Panc1 (cell line): ENCODE measurements around the gene SGMS1. TPM values are rescaled to one million over a fixed set of nuclear protein-coding genes. Genes with fewer than 3 reads are reported as not detected.

ENCODE experiments used
- ATAC-seq: fragments of 200-7000 bp; cut with Tn5 transposase; 2 replicates; pipeline ENCODE4 v1.9.1; 2020; ENCODE audit warnings: mild to moderate bottlenecking, moderate library complexity
- BruUV-seq: library from RNA; stranded (reverse); fragments of 400-500 nt; replicated peaks from 2 replicates; lab custom pipeline; 2021; lab: Mats Ljungman, UMichigan
- CTCF ChIA-PET: fragments of 300-600 bp; sonication (Branson Sonifier 250); formaldehyde crosslinking; loops from one replicate; lab custom pipeline; 2022; ENCODE audit warnings: antibody characterized with exemption; lab: Charles Lee
- POLR2A ChIA-PET: fragments of 300-600 bp; sonication (Branson Sonifier 250); formaldehyde crosslinking; loops from one replicate; lab custom pipeline; 2022; ENCODE audit warnings: antibody characterized with exemption; lab: Charles Lee
- DNase-seq: peaks from one replicate; pipeline ENCODE4 v3.0.0-alpha.2; 2010; ENCODE audit warnings: low read depth, low spot score
- H3K27ac ChIP-seq: 2 replicates; pipeline ENCODE4 v1.5.1; 2011; ENCODE audit warnings: mild to moderate bottlenecking, low read length, inconsistent platforms
- H3K27me3 ChIP-seq: fragments of 200-500 bp; sonication (Bioruptor generic); 2 replicates; pipeline ENCODE4 v1.6.0; 2014; ENCODE audit warnings: low read length, inconsistent platforms; ENCODE audit not compliant: control insufficient read depth, insufficient read depth
- H3K36me3 ChIP-seq: fragments of 200-500 bp; sonication (Bioruptor generic); 2 replicates; pipeline ENCODE4 v1.5.1; 2014; ENCODE audit warnings: inconsistent platforms, mild to moderate bottlenecking, low read length, moderate library complexity; ENCODE audit not compliant: control insufficient read depth, insufficient read depth
- H3K4me1 ChIP-seq: 2 replicates; pipeline ENCODE4 v1.5.1; 2011; ENCODE audit warnings: inconsistent platforms, mild to moderate bottlenecking, low read length, moderate library complexity; ENCODE audit not compliant: control insufficient read depth, insufficient read depth
- H3K4me3 ChIP-seq, 2 experiments: 2 replicates each; pipeline ENCODE4 v1.5.1; 2011 to 2012; ENCODE audit warnings: low read depth in 2 of 2, low read length in 2 of 2, mild to moderate bottlenecking in 2 of 2, inconsistent platforms in 1 of 2, moderate library complexity in 1 of 2
- H3K9me3 ChIP-seq: fragments of 200-500 bp; sonication (Bioruptor generic); 2 replicates; pipeline ENCODE4 v1.5.1; 2014; ENCODE audit warnings: low read depth, mild to moderate bottlenecking, inconsistent platforms, low read length, moderate library complexity; ENCODE audit not compliant: control insufficient read depth, insufficient read depth
- POLR2AphosphoS5 ChIP-seq: IDR thresholded peaks from 2 replicates; pipeline ENCODE4 v1.6.1; 2012; ENCODE audit warnings: mild to moderate bottlenecking, low read depth, low read length, moderate library complexity
- SIN3A ChIP-seq: IDR thresholded peaks from 2 replicates; pipeline ENCODE4 v1.6.1; 2012; ENCODE audit warnings: low read depth, mild to moderate bottlenecking, low read length, moderate library complexity, borderline replicate concordance; ENCODE audit not compliant: insufficient read depth
- TCF7L2 ChIP-seq: IDR thresholded peaks from 2 replicates; pipeline ENCODE4 v1.6.1; 2011; ENCODE audit warnings: mild to moderate bottlenecking, low read depth, low read length, inconsistent platforms
- in situ Hi-C: cut with HindIII; loops from 2 replicates; pipeline ENCODE4 v1.10.0; 2016; ENCODE audit warnings: low sequenced_read_pairs, low pct_unique_long_range_greater_than_20kb
- intact Hi-C: fragments of 100-400 bp; cut with micrococcal nuclease; formaldehyde crosslinking; loops from one replicate; pipeline ENCODE4 v1.10.0; 2022; ENCODE audit not compliant: unreplicated experiment
- total RNA-seq: library from RNA; stranded (reverse); gene quantifications from one replicate; pipeline ENCODE4 v1.2.1, GENCODE V29; 2021; ENCODE audit not compliant: unreplicated experiment
- TF ChIP-seq, protein P1 (sequence below), 2 experiments: IDR thresholded peaks; 2 replicates each; pipeline ENCODE4 v1.6.1; 2011 to 2012; ENCODE audit warnings: low read depth in 2 of 2, control low read depth in 1 of 2, low read length in 1 of 2, mild to moderate bottlenecking in 1 of 2, moderate library complexity in 1 of 2; ENCODE audit not compliant: insufficient read depth in 1 of 2
- TF ChIP-seq, protein P2 (sequence below): fragments of 450-650 bp; IDR thresholded peaks from 2 replicates; pipeline ENCODE4 v1.5.1; 2017; ENCODE audit warnings: mild to moderate bottlenecking

SGMS1 gene
- total RNA-seq, 1 experiment from 2014 or later = 22.0 TPM

- intact Hi-C loops = no loop called here
- Histone ChIP-seq H3K27ac (no peak overlapping the region), H3K9me3 (no peaks in the 10 kb centered on the region), H3K4me3 (no peak overlapping the region), H3K36me3 (no peaks in the 10 kb centered on the region), H3K27me3 (no peaks in the 10 kb centered on the region), H3K4me1 (no peaks in the 10 kb centered on the region; the same call in 1 of the 2 replicates)
- ChIA-PET POLR2A (interaction anchor here (0.7 kb wide), 1 partner anchor 141 kb away, joined by 5 read pairs; no protein-coding TSS in a partner anchor), CTCF (no interaction called here)
- BruUV-seq = no TSS peak
- TF ChIP-seq, protein P1, sequence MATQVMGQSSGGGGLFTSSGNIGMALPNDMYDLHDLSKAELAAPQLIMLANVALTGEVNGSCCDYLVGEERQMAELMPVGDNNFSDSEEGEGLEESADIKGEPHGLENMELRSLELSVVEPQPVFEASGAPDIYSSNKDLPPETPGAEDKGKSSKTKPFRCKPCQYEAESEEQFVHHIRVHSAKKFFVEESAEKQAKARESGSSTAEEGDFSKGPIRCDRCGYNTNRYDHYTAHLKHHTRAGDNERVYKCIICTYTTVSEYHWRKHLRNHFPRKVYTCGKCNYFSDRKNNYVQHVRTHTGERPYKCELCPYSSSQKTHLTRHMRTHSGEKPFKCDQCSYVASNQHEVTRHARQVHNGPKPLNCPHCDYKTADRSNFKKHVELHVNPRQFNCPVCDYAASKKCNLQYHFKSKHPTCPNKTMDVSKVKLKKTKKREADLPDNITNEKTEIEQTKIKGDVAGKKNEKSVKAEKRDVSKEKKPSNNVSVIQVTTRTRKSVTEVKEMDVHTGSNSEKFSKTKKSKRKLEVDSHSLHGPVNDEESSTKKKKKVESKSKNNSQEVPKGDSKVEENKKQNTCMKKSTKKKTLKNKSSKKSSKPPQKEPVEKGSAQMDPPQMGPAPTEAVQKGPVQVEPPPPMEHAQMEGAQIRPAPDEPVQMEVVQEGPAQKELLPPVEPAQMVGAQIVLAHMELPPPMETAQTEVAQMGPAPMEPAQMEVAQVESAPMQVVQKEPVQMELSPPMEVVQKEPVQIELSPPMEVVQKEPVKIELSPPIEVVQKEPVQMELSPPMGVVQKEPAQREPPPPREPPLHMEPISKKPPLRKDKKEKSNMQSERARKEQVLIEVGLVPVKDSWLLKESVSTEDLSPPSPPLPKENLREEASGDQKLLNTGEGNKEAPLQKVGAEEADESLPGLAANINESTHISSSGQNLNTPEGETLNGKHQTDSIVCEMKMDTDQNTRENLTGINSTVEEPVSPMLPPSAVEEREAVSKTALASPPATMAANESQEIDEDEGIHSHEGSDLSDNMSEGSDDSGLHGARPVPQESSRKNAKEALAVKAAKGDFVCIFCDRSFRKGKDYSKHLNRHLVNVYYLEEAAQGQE (IDR thresholded peaks at IDR 0.05; ENCODE audit: insufficient read depth in 1 of 2, low read depth in 2 of 2, low read length in 1 of 2) = no peak
- TF ChIP-seq TCF7L2 (no peak), POLR2AphosphoS5 (no peak), SIN3A (no peak)
- TF ChIP-seq, protein P2, sequence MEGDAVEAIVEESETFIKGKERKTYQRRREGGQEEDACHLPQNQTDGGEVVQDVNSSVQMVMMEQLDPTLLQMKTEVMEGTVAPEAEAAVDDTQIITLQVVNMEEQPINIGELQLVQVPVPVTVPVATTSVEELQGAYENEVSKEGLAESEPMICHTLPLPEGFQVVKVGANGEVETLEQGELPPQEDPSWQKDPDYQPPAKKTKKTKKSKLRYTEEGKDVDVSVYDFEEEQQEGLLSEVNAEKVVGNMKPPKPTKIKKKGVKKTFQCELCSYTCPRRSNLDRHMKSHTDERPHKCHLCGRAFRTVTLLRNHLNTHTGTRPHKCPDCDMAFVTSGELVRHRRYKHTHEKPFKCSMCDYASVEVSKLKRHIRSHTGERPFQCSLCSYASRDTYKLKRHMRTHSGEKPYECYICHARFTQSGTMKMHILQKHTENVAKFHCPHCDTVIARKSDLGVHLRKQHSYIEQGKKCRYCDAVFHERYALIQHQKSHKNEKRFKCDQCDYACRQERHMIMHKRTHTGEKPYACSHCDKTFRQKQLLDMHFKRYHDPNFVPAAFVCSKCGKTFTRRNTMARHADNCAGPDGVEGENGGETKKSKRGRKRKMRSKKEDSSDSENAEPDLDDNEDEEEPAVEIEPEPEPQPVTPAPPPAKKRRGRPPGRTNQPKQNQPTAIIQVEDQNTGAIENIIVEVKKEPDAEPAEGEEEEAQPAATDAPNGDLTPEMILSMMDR = no peak
- in situ Hi-C loops = no loop called here
- DNase-seq (no peak), ATAC-seq (no peak)
Measured at GRCh38 chr10:50512743-50513416, 110.9 kb downstream of the SGMS1 start.

- DNase-seq = no peak
- ChIA-PET POLR2A (no interaction called here), CTCF (no interaction called here)
- no TSS peak for BruUV-seq
- intact Hi-C loops = no loop called here
- no peaks in the 10 kb centered on the region for H3K36me3 ChIP-seq
- no peaks in the 10 kb centered on the region; the same call in 1 of the 2 replicates for H3K4me1 ChIP-seq
- in situ Hi-C loops = no loop called here
- H3K4me3 ChIP-seq = no peak overlapping the region
- no peak for ATAC-seq
- H3K9me3 ChIP-seq = no peaks in the 10 kb centered on the region
- H3K27ac ChIP-seq = no peak overlapping the region
- no peak for TF ChIP-seq TCF7L2
- TF ChIP-seq POLR2AphosphoS5 = no peak
- TF ChIP-seq, protein P1 (IDR thresholded peaks at IDR 0.05; ENCODE audit: insufficient read depth in 1 of 2, low read depth in 2 of 2, low read length in 1 of 2) = no peak
- no peak for TF ChIP-seq SIN3A
- TF ChIP-seq, protein P2 = no peak
- no peaks in the 10 kb centered on the region for H3K27me3 ChIP-seq
Measured at GRCh38 chr10:50512214-50512595, 111.6 kb downstream of the SGMS1 start.
